HepG2 (cell line): ENCODE data around the gene FAM83D. TPM values are rescaled to one million over a fixed set of nuclear protein-coding genes. Genes with fewer than 3 reads are reported as not detected.

Source experiments
- LRRFIP1 ChIP-seq: sonication (generic); formaldehyde crosslinking; conservative IDR thresholded peaks from 2 replicates; pipeline ENCODE4 v1.4.0; 2020; ENCODE audit warnings: missing genetic modification reagents
- RFXANK ChIP-seq: IDR thresholded peaks from 2 replicates; pipeline ENCODE4 v1.6.1; 2016
- SNAI1 ChIP-seq: sonication (generic); formaldehyde crosslinking; IDR thresholded peaks from 2 replicates; pipeline ENCODE4 v1.5.0; 2020; ENCODE audit warnings: mild to moderate bottlenecking, missing genetic modification reagents, borderline replicate concordance
- TCF7L2 ChIP-seq: IDR thresholded peaks from 2 replicates; pipeline ENCODE4 v1.6.1; 2011; ENCODE audit warnings: mild to moderate bottlenecking, low read depth, low read length, moderate library complexity
- TIGD3 ChIP-seq: sonication (generic); formaldehyde crosslinking; IDR thresholded peaks from 2 replicates; pipeline ENCODE4 v1.5.1; 2020; ENCODE audit warnings: mild to moderate bottlenecking, missing genetic modification reagents, borderline replicate concordance
- U2AF2 ChIP-seq: fragments of 200-400 bp; formaldehyde crosslinking; IDR thresholded peaks from 2 replicates; pipeline ENCODE4 v1.6.1; 2017; ENCODE audit warnings: low read depth, mild to moderate bottlenecking, low read length
- ZBTB7B ChIP-seq: sonication (generic); formaldehyde crosslinking; IDR thresholded peaks from 2 replicates; pipeline ENCODE4 v1.4.0; 2020; ENCODE audit warnings: missing genetic modification reagents
- ZNF20 ChIP-seq: sonication (generic); formaldehyde crosslinking; IDR thresholded peaks from 2 replicates; pipeline ENCODE4 v1.4.0; 2020; ENCODE audit warnings: mild to moderate bottlenecking, moderate library complexity, missing genetic modification reagents
- ZNF225 ChIP-seq: sonication (generic); formaldehyde crosslinking; IDR thresholded peaks from 2 replicates; pipeline ENCODE4 v1.4.0; 2020; ENCODE audit warnings: mild to moderate bottlenecking, missing genetic modification reagents
- ZNF263 ChIP-seq: sonication (generic); formaldehyde crosslinking; IDR thresholded peaks from 2 replicates; pipeline ENCODE4 v1.4.0; 2020; ENCODE audit warnings: missing genetic modification reagents
- ZNF34 ChIP-seq: sonication (generic); formaldehyde crosslinking; IDR thresholded peaks from 2 replicates; pipeline ENCODE4 v1.4.0; 2020; ENCODE audit warnings: mild to moderate bottlenecking, missing genetic modification reagents, borderline replicate concordance
- ZNF441 ChIP-seq: sonication (generic); formaldehyde crosslinking; IDR thresholded peaks from 2 replicates; pipeline ENCODE4 v1.7.0; 2021; ENCODE audit warnings: missing genetic modification reagents, borderline replicate concordance
- polyA plus RNA-seq, 8 experiments: library from polyadenylated mRNA; depleted of rRNA in 3 of 8; stranded (reverse) in 7 of 8; unstranded in 1 of 8; fragments of >200 nt; fragmentation: Illumina TruSeq in 4 of 8; extraction: Trizol in 4 of 8; gene quantifications; 2 replicates each; pipeline versions ENCODE4 v1.2.1 to v1.2.3, GENCODE V29; 2011 to 2016; ENCODE audit warnings: low read depth in 4 of 8, missing spikeins in 1 of 8, mixed read lengths in 1 of 8; ENCODE audit not compliant: insufficient read depth in 1 of 8
- total RNA-seq, 5 experiments: library from RNA; depleted of rRNA; stranded (reverse); fragments of >200 nt; fragmentation: Illumina TruSeq; extraction: Trizol; gene quantifications; 2 replicates each; pipeline ENCODE4 v1.2.3, GENCODE V29; 2016; ENCODE audit warnings: low read depth in 1 of 5
- TF ChIP-seq, protein P1 (sequence below): sonication (generic); formaldehyde crosslinking; IDR thresholded peaks from 2 replicates; pipeline ENCODE4 v1.4.0; 2020; ENCODE audit warnings: mild to moderate bottlenecking, missing genetic modification reagents, borderline replicate concordance
- TF ChIP-seq, protein P2 (sequence below): sonication (generic); formaldehyde crosslinking; IDR thresholded peaks from 2 replicates; pipeline ENCODE4 v1.4.0; 2020; ENCODE audit warnings: mild to moderate bottlenecking, missing genetic modification reagents

Gene FAM83D
- total and polyA plus RNA-seq, 2 of the 13 experiments (the other 11 are each of a cell fraction or from before 2014, with no cell fraction given) = 51.4 to 64.0 TPM

DNA sequence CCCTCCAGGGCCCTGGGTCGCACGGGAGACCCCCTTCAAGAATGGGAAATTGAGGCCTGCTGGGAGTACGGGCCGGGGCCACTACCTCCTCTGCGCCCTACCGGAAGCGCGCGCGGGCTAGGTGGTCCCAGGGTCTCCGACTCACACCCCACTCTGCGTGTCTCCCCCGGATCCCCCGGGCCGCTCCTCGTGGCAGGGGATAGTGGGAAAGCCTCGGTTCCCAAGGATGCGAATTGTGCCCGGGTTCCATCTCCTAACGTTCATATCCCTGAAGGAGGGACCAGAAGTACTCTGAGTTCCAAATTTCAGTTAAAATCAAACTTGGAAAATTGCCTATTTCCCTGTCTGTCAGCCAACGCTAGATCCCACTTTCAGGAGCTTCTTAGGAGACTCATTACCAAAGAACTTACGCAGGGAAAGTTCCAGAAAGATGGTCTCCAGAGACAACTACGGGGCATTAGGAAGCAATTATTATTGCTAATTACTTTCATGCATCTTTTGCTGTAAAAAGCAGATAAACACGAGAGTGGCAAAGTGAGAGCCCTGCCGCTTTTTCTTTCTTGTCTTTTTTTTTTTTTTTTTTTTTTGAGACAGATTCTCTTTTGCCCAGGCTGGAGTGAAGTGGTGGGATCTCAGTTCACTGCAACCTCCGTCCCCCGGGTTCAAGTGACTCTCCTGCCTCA, 858 bp downstream of the FAM83D start (continued):
- TF ChIP-seq, protein P1, sequence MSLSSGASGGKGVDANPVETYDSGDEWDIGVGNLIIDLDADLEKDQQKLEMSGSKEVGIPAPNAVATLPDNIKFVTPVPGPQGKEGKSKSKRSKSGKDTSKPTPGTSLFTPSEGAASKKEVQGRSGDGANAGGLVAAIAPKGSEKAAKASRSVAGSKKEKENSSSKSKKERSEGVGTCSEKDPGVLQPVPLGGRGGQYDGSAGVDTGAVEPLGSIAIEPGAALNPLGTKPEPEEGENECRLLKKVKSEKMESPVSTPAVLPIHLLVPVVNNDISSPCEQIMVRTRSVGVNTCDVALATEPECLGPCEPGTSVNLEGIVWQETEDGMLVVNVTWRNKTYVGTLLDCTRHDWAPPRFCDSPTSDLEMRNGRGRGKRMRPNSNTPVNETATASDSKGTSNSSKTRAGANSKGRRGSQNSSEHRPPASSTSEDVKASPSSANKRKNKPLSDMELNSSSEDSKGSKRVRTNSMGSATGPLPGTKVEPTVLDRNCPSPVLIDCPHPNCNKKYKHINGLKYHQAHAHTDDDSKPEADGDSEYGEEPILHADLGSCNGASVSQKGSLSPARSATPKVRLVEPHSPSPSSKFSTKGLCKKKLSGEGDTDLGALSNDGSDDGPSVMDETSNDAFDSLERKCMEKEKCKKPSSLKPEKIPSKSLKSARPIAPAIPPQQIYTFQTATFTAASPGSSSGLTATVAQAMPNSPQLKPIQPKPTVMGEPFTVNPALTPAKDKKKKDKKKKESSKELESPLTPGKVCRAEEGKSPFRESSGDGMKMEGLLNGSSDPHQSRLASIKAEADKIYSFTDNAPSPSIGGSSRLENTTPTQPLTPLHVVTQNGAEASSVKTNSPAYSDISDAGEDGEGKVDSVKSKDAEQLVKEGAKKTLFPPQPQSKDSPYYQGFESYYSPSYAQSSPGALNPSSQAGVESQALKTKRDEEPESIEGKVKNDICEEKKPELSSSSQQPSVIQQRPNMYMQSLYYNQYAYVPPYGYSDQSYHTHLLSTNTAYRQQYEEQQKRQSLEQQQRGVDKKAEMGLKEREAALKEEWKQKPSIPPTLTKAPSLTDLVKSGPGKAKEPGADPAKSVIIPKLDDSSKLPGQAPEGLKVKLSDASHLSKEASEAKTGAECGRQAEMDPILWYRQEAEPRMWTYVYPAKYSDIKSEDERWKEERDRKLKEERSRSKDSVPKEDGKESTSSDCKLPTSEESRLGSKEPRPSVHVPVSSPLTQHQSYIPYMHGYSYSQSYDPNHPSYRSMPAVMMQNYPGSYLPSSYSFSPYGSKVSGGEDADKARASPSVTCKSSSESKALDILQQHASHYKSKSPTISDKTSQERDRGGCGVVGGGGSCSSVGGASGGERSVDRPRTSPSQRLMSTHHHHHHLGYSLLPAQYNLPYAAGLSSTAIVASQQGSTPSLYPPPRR (CRISPR knock-in tag) = peak; percentile 1; the same call in 1 of the 2 replicates
- TF ChIP-seq TIGD3 (CRISPR knock-in tag) = no peak
- TF ChIP-seq SNAI1 (CRISPR knock-in tag) = peak; percentile 89; the same call in 1 of the 2 replicates
- TF ChIP-seq LRRFIP1 = no peak
- no peak for TF ChIP-seq TCF7L2
- TF ChIP-seq, protein P2, sequence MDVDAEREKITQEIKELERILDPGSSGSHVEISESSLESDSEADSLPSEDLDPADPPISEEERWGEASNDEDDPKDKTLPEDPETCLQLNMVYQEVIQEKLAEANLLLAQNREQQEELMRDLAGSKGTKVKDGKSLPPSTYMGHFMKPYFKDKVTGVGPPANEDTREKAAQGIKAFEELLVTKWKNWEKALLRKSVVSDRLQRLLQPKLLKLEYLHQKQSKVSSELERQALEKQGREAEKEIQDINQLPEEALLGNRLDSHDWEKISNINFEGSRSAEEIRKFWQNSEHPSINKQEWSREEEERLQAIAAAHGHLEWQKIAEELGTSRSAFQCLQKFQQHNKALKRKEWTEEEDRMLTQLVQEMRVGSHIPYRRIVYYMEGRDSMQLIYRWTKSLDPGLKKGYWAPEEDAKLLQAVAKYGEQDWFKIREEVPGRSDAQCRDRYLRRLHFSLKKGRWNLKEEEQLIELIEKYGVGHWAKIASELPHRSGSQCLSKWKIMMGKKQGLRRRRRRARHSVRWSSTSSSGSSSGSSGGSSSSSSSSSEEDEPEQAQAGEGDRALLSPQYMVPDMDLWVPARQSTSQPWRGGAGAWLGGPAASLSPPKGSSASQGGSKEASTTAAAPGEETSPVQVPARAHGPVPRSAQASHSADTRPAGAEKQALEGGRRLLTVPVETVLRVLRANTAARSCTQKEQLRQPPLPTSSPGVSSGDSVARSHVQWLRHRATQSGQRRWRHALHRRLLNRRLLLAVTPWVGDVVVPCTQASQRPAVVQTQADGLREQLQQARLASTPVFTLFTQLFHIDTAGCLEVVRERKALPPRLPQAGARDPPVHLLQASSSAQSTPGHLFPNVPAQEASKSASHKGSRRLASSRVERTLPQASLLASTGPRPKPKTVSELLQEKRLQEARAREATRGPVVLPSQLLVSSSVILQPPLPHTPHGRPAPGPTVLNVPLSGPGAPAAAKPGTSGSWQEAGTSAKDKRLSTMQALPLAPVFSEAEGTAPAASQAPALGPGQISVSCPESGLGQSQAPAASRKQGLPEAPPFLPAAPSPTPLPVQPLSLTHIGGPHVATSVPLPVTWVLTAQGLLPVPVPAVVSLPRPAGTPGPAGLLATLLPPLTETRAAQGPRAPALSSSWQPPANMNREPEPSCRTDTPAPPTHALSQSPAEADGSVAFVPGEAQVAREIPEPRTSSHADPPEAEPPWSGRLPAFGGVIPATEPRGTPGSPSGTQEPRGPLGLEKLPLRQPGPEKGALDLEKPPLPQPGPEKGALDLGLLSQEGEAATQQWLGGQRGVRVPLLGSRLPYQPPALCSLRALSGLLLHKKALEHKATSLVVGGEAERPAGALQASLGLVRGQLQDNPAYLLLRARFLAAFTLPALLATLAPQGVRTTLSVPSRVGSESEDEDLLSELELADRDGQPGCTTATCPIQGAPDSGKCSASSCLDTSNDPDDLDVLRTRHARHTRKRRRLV (CRISPR knock-in tag) = peak; percentile 54; the same call in 1 of the 2 replicates
- peak; percentile 86; the same call in 1 of the 2 replicates for TF ChIP-seq ZNF20 (CRISPR knock-in tag)
- TF ChIP-seq ZNF34 (CRISPR knock-in tag) = no peak
- no peak for TF ChIP-seq RFXANK (CRISPR knock-in tag)
- no peak for TF ChIP-seq U2AF2
- peak; percentile 75; the same call in 1 of the 2 replicates for TF ChIP-seq ZBTB7B
- 0 out of 2 replicates have a peak, but pooled peaks have one; percentile 2 for TF ChIP-seq ZNF441 (CRISPR knock-in tag)
- no peak for TF ChIP-seq ZNF225 (CRISPR knock-in tag)
- TF ChIP-seq ZNF263 = peak; percentile 3; the same call in 1 of the 2 replicates
